ENCODE data around the gene FPR2.

Gene FPR2

GRCh38 chr19:51739466-51740213, 21.3 kb upstream of the FPR2 start:
- Histone ChIP-seq H3K27ac (no peak overlapping the region), H3K4me2 (no peak overlapping the region), H3K27me3 (no peaks in the 10 kb centered on the region), H3K4me1 (peaks cover 23% of the 10 kb centered on the region), H3K9me3 (no peaks in the 10 kb centered on the region), H4K20me1 (no peaks in the 10 kb centered on the region), H3K36me3 (no peaks in the 10 kb centered on the region), H3K9ac (no peak overlapping the region), H3K4me3 (no peak overlapping the region)
- no peak for TF ChIP-seq Cebpa-rat (IDR thresholded peaks at IDR 0.05)

- H3K27ac ChIP-seq: no peak overlapping the region
- H4K20me1 ChIP-seq: no peaks in the 10 kb centered on the region
- no peaks in the 10 kb centered on the region for H3K36me3 ChIP-seq
- H3K27me3 ChIP-seq: no peaks in the 10 kb centered on the region
- no peaks in the 10 kb centered on the region for H3K9me3 ChIP-seq
- H3K9ac ChIP-seq: no peak overlapping the region
- no peak overlapping the region for H3K4me3 ChIP-seq
- TF ChIP-seq Cebpa-rat (IDR thresholded peaks at IDR 0.05): no peak
- H3K4me1 ChIP-seq: peaks cover 22% of the 10 kb centered on the region
- no peak overlapping the region for H3K4me2 ChIP-seq
Measured at GRCh38 chr19:51740356-51740755, 20.6 kb upstream of the FPR2 start.

GRCh38 chr19:51742789-51743188, 18.2 kb upstream of the FPR2 start:
- no peak overlapping the region for H3K27ac ChIP-seq
- H3K9ac ChIP-seq: no peak overlapping the region
- no peak for TF ChIP-seq Cebpa-rat (IDR thresholded peaks at IDR 0.05)
- no peaks in the 10 kb centered on the region for H4K20me1 ChIP-seq
- H3K36me3 ChIP-seq: no peaks in the 10 kb centered on the region
- no peak overlapping the region for H3K4me3 ChIP-seq
- H3K4me2 ChIP-seq: no peak overlapping the region
- no peaks in the 10 kb centered on the region for H3K27me3 ChIP-seq
- H3K9me3 ChIP-seq: no peaks in the 10 kb centered on the region
- H3K4me1 ChIP-seq: peaks cover 9% of the 10 kb centered on the region; the same call in 1 of the 2 replicates

GRCh38 chr19:51743405-51743804, 17.6 kb upstream of the FPR2 start:
- TF ChIP-seq Cebpa-rat (IDR thresholded peaks at IDR 0.05): no peak
- no peaks in the 10 kb centered on the region for H3K27me3 ChIP-seq

GRCh38 chr19:51746731-51747130, 14.2 kb upstream of the FPR2 start:
- Histone ChIP-seq H3K27ac (no peak overlapping the region), H3K4me3 (no peak overlapping the region), H3K9me3 (no peaks in the 10 kb centered on the region), H3K36me3 (no peaks in the 10 kb centered on the region), H4K20me1 (no peaks in the 10 kb centered on the region), H3K4me1 (peaks cover 13% of the 10 kb centered on the region), H3K9ac (no peak overlapping the region), H3K4me2 (no peak overlapping the region), H3K27me3 (no peaks in the 10 kb centered on the region)
- no peak for TF ChIP-seq Cebpa-rat (IDR thresholded peaks at IDR 0.05)

More at GRCh38 chr19:51743405-51743804, 17.6 kb upstream of the FPR2 start:
- Histone ChIP-seq H3K4me2 (no peak overlapping the region), H3K4me3 (no peak overlapping the region), H3K4me1 (peaks cover 9% of the 10 kb centered on the region; the same call in 1 of the 2 replicates), H4K20me1 (no peaks in the 10 kb centered on the region), H3K9ac (no peak overlapping the region), H3K9me3 (no peaks in the 10 kb centered on the region), H3K27ac (no peak overlapping the region), H3K36me3 (no peaks in the 10 kb centered on the region)

GRCh38 chr19:51749979-51750378, 11.0 kb upstream of the FPR2 start:
- peaks cover 10% of the 10 kb centered on the region for H3K4me1 ChIP-seq
- no peak overlapping the region for H3K27ac ChIP-seq
- H3K4me3 ChIP-seq: no peak overlapping the region
- H3K27me3 ChIP-seq: no peaks in the 10 kb centered on the region
- no peak for TF ChIP-seq Cebpa-rat (IDR thresholded peaks at IDR 0.05)
- no peaks in the 10 kb centered on the region for H3K9me3 ChIP-seq
- no peak overlapping the region for H3K9ac ChIP-seq
- no peaks in the 10 kb centered on the region for H3K36me3 ChIP-seq
- H4K20me1 ChIP-seq: no peaks in the 10 kb centered on the region
- H3K4me2 ChIP-seq: no peak overlapping the region

- Histone ChIP-seq H3K9me3 (no peaks in the 10 kb centered on the region), H3K4me1 (peaks cover 10% of the 10 kb centered on the region), H3K9ac (no peak overlapping the region), H4K20me1 (no peaks in the 10 kb centered on the region), H3K4me3 (no peak overlapping the region), H3K4me2 (no peak overlapping the region), H3K27ac (no peak overlapping the region), H3K36me3 (no peaks in the 10 kb centered on the region), H3K27me3 (no peaks in the 10 kb centered on the region)
- no peak for TF ChIP-seq Cebpa-rat (IDR thresholded peaks at IDR 0.05)
Measured at GRCh38 chr19:51750400-51751094, 10.4 kb upstream of the FPR2 start.

- Histone ChIP-seq H3K4me3 (no peak within 1 kb of the TSS), H3K9me3 (no peaks in the 10 kb centered on the region), H3K36me3 (no peaks in the 10 kb centered on the region), H3K4me2 (peak within 1 kb of the TSS; percentile 29), H3K27me3 (no peaks in the 10 kb centered on the region), H3K27ac (0 out of 2 replicates have a peak within 1 kb of the TSS, but pooled peaks have one; percentile 31), H4K20me1 (no peaks in the 10 kb centered on the region), H3K9ac (no peak within 1 kb of the TSS), H3K4me1 (peaks cover 10% of the 10 kb centered on the region)
- no peak for TF ChIP-seq Cebpa-rat (IDR thresholded peaks at IDR 0.05)
Measured at GRCh38 chr19:51751655-51752054, 9.3 kb upstream of the FPR2 start, which contains the start of gene FPR1. Gene FPR1, minus strand, starts transcription at chr19:51751878. Its CDS starts 4,884 bp downstream, at chr19:51746994.

GRCh38 chr19:51754109-51754508, 6.9 kb upstream of the FPR2 start:
- H3K4me3 ChIP-seq: no peak overlapping the region
- no peak overlapping the region for H3K4me2 ChIP-seq
- H3K9me3 ChIP-seq: no peaks in the 10 kb centered on the region
- no peak for TF ChIP-seq Cebpa-rat (IDR thresholded peaks at IDR 0.05)
- no peak overlapping the region for H3K9ac ChIP-seq
- H3K4me1 ChIP-seq: peaks cover 10% of the 10 kb centered on the region
- H3K36me3 ChIP-seq: no peaks in the 10 kb centered on the region
- H4K20me1 ChIP-seq: no peaks in the 10 kb centered on the region
- no peak overlapping the region for H3K27ac ChIP-seq
- no peaks in the 10 kb centered on the region for H3K27me3 ChIP-seq

- Histone ChIP-seq H3K9me3 (no peaks in the 10 kb centered on the region), H3K4me3 (no peak overlapping the region), H3K4me2 (no peak overlapping the region), H4K20me1 (no peaks in the 10 kb centered on the region), H3K27me3 (no peaks in the 10 kb centered on the region), H3K27ac (no peak overlapping the region), H3K4me1 (peaks cover 10% of the 10 kb centered on the region), H3K9ac (no peak overlapping the region), H3K36me3 (no peaks in the 10 kb centered on the region)
- no peak for TF ChIP-seq Cebpa-rat (IDR thresholded peaks at IDR 0.05)
Measured at GRCh38 chr19:51754770-51755169, 6.2 kb upstream of the FPR2 start.

All from BLaER1 (cell line).